Putamen (tissue), 1 donor: Measurements from ENCODE around the gene BACE2.
"Not testable (repeated sequence)": the region's sequence is repeated elsewhere in the genome, so short reads cannot be mapped to it uniquely, and the experiment has no call there.

Experiments
- DNase-seq: peaks from one replicate; pipeline ENCODE4 v3.0.0-alpha.2; 2016; ENCODE audit warnings: low spot score

Gene BACE2

DNA sequence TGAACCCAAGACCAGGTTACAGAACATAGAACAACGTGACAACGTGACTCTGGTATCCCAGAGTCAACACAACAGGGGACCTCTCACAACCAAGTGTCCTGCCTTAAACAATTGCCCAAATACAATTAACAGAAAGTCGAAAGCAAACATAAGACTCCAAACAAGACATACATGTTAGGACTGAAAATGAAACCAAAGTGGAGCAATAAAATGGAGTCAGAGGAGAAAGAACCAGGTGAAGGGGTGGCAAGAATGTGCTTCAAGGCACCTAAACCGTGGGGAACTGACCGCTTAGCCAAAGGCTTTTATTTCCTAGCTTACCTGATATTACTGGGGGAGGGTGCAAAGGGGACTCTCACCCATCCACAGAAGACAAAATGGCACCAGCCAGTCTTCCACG, 17.8 kb downstream of the BACE2 start:
- DNase-seq: no peak

DNA sequence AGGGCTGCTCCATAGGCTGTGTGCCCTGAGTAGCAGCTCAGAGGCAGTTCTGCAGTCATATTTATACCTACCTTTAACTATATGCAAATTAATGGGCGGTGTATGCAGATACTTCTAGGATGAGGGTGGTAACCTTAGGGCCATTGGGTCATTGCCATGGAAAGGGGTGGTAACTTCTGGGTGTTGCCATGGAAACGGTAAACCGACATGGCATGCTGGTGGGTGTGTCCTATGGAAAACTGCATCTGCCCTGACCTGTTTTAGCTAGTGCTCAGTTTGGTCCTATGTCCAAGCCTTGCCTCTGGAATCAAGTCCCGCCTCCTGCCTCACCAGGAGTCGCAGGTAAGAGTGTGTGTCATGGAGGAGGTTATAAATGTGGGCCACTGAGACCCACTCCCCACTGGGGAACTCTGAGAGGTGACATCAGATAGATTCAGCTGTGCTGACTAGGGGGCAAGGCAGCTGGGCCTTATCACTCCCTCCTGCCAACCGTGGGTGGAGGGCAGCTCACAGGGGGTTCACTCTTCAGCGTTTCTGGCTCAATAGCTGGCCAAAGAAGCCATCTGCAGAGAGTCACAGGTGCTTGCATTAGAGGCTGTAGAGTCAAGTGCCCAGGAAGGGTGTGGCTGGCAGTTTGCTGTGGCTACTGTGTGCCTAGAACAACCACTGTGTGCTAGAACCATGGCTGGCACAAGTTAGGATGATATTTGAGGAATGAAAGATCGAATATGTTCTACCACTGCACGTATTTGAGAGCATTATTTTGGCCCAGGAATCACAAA, 19.0 kb downstream of the BACE2 start:
- DNase-seq: no peak

DNA sequence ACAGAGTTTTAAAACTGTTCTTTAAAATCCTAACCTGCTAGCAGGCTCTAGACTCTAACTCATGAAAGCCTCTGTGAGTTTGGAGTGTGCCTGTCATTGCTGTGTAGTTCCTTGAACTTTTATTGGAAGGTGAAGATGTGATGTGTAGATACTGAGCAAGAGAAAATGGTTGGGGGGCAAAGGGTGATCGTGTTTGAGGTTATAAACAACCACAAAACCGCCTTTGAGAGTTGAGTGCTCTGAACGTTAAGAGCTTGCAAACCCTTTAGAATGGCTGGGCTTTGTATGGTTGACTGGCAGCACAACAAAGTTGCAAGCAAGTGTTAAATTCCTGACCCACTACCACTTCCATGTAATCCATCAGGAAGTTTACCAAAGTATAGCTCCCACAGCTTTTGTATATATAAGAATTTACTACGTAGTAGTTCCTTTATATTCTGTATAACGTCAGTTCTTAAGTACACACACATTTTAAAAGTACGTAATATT, 19.6 kb downstream of the BACE2 start:
- no peak for DNase-seq

DNA sequence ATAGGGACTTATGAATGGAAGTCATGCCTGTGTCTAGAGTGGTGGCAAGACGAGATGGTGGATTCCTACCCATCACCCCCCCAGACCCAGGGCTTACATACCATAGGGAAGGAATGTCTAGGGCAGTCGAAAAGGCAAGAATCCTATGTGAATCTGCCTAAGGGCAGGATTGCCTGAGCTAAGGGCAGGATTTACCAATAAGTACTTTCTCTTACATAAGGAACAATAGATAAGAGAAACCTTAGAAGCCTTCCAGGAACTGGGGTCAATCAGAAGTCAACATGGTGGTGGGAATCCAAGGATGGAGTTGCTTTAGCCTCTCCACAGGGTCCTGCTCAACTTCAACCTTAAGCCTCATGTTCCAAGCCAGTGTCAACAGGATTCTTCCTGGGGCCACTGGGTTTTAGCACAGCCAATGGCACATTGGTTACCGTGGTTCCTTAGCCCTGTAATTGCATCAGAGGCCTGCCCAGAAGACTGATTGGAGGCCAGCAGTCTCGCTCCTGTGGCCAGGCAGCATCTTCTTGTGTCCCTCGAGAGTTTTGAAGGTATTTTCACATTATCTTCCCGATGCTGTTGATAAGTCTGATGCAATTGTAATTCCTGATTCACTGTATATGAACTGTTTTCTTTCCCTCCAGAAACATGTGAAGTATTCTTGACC, 20.7 kb downstream of the BACE2 start:
- no peak for DNase-seq

DNA sequence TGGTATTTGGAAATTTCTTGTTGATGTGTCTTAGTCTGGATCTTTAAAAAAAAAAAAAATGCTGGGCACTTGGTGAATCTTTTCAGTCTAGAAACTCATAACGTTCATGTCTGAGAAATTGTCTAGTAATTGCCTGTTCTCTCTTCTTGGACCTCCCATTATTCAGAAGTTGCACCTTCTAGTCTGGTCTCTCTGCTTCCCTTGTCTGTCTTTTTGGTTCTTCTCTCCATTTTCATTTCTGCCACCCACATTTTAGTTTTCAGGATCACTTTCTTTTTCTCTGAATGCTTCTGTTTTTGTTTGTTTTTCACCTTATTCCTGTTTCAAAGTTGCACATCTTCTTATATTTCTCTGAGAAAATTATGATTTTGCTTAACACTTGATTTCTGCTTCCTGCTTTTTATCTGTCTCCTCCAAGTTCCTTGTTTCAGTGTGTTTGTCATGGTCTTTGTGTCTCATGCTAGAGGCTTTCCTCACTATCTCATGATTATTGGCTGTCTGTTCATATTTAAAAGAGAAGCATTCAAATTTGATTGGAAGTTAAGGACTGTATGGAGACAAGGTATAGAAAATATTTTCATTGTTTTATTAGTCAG, 21.3 kb downstream of the BACE2 start:
- DNase-seq: no peak

DNA sequence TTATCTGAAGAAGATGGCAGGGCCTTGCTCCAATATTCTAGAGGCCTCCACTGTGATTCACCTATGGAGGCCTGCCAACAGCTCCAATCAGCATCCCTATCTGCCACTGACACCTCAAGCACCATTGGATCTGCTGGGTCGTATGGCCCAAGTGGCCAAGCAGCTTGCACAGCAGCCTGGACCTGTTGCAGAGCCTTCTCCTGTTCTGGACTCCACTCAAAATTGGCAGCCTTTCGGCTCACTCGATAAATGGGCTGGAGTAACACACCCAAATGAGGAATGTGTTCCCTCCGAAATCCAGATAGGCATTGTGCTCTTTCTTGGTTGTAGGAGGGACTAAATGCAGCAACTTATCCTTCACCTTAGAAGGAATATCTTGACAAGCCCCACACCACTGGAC, 24.6 kb downstream of the BACE2 start:
- DNase-seq: not testable (repeated sequence)

DNA sequence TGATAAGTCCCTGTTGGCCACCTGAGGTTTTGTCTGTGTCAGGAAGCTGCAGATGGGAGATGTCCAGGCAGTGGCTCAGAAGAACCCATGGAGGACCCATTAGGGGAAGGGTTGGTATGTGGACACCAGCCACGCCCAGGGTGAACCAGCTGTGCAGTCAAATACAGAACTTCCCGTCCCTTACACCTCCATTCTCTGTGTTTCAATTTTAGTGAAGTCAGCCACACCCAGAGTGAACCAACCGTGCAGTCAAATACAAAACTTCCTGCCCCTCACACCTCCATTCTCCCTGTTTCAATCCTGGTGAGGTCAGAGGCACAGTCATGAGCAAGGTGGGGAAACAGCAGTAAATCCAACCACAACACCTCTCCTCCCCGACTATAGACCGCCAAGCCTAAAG, 27.4 kb downstream of the BACE2 start:
- DNase-seq: no peak

DNA sequence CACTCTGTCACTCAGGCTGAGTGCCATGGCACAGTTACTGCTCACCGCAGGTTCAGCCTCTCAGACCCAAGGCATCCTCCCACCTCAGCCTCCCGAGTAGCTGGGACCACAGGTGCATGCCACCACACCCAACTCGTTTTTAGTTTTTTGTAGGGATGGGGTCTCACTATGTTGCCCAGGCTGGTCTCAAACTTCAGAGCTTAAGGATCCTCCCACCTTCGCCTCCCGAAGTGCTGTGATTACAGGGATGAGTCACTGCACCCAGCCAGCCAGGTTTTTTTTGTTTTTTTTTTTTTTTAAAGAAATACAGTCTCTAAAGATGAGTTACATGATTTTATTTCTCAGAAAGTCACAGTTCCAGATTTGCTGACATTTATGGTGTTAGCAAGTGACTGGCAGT, 29.0 kb downstream of the BACE2 start:
- DNase-seq: no peak

DNA sequence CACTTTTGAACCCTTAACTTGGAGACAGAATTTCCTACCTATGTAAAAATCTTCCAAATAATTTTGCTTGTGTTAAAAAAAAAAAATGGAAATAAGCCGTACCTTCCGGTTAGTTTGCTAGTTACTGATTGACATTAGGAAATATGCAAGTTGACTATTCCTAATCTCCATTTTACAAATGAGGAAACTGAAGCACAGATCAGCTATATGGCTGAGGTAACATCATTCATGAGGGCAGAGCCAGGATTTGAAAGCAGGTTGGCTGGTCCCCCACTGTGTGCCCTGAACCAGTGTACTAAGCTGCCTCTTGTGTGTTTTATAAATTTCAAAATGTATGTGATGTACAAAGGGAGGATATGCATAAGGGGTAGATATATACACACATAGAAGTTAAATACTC, 29.6 kb downstream of the BACE2 start:
- DNase-seq: no peak

DNA sequence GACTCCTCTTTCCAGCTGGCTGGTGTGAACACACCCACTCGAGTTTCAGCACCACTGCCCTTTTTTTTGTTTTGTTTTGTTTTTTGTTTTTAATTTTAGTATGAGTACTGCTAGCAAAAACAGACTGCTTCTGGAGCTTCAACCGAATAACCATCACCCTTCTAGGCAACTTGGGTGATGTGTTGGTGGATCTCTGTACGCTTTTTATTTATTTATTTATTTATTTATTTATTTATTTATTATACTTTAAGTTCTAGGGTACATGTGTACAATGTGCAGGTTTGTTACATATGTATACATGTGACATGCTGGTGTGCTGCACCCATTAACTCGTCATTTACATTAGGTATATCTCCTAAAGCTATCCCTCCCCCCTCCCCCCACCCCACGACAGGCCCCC, 30.7 kb downstream of the BACE2 start:
- not testable (repeated sequence) for DNase-seq

DNA sequence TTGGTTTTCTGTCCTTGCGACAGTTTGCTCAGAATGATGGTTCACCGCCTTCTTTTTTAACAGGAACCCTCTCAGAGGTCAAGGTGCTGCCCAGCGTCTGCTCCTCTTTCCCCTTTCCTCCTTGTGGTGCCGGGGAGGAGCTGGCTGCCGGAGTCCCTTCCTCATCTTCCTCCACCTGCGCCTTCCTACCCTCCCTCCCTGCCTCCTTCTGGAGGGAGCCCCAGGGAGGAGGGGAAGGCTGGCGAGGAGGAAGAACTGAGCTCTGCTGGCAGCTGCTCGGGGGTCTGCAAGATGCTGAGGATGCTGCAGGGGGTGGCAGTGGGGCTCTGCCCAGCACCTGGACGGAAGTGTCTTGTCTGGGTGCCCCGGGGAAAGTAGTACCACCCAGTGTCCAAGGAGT, 31.2 kb downstream of the BACE2 start:
- DNase-seq: no peak

DNA sequence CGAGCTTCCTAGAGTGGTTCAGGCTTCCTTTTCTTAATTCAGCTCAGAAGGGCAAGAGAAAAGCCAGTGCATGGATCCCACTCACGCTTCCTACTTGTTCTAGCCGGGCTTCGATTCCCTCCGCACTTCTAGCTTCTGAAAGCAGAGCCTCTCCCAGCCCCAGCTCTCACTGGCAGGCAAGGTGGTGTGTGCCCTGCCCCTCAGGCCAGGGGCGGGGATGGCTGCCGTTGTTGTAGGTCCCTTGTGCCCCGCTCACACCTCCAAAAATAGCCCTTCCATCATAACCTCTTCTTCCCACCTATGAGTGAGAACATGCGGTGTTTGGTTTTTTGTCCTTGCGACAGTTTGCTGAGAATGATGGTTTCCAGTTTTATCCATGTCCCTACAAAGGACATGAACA, 31.6 kb downstream of the BACE2 start:
- no peak for DNase-seq

DNA sequence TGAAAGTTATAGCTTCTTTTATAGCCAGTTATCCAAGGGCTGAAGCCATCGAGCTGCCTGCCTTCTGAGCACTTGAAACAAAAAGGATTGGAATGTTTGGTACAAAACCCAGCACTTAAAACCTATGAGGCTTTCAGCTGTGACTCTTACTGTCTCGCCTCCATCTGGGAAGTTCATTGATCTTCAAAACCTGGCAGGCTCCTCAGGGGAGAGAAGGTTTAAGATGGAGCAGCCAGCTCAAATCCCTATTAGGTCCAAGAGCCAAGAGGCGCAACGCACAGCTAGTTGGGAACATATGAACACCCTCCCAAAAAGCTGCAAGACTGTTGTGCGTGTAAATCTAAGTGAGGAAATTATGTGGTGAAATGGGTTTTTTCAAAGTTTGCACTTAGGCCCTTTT, 33.4 kb downstream of the BACE2 start:
- DNase-seq: no peak

DNA sequence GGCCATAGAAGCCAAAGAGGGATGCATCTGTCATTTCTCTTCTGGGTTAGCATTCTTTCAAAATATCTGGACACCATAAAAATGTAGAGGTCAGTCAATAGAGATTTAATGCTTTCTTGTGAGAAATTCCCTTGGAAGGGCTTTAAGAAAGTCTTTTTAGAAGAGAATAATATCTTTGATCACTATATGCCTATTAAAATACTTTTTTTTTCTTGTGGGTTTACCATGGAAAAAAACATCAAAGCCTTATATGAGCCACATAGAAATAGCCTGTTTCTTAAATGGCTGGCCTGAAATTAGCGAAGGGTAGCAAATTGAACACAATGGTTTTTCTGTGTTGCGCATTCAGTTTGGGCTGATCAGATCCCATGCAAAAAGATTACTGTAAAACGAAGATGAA, 36.8 kb downstream of the BACE2 start:
- no peak for DNase-seq

DNA sequence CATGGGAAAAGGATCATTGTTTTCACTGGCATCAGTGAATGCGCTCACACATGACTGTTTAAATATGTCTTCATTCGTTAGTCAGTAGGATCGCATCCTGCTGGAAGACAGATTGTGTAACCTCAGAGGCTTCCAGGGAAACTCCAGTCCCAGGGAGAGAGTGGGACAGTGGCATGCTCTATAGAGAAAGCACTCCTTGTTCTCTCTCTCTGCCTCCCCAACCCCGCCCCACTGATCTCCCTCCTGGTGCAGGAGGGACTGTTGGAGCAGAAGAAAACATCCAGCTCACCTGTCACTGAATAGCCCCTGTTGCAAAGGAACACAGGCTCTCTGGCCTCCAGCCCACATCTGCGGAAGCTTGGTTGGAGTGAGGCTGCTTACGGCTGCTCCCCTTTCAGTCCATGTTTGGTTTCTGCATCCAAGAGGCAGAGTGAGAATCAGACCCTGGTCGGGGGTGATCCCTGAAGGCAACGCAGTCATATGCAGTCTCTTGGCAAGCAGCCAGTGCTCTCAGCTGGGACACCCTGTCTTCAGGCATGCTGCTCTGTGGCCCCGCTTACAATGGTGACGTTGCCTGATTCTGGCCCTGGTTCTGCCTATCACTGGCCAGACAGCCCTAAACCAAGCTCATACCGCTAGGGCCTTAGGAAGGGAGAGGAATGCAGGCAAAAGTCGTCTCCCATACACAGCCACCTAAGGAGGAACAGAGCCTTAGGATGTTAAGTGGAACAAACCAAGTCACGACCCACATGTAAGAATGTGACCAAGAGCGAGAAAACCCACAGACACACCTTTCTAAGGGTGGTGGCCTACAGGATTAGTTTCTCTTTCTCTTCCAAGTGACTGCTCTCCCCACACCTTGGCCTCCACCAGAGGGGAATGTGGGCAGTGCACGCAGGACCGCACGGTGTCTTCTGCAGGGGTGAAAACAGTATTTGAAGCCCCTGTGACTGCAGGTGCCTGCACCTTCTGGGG, 39.7 kb downstream of the BACE2 start:
- peak; percentile 7 for DNase-seq

DNA sequence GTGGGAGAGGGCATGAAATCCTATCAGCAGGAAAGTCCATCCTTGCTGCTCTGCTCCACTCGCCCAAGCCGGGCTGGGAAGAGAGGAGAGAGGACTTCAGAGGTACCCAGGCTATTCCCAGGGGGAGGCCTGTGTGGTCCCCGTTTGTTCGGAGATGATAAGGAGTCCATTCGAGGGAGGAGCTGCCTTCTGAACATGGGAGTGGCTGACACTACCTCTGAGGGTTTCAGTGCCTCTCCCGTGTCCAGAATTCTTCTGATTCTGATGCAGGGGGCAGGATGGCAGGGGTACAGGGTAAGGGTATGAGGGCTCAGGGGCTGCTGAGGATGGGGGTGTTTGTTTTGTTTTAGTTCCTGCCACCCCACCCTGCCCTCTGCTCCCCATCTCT, 40.4 kb downstream of the BACE2 start:
- no peak for DNase-seq

DNA sequence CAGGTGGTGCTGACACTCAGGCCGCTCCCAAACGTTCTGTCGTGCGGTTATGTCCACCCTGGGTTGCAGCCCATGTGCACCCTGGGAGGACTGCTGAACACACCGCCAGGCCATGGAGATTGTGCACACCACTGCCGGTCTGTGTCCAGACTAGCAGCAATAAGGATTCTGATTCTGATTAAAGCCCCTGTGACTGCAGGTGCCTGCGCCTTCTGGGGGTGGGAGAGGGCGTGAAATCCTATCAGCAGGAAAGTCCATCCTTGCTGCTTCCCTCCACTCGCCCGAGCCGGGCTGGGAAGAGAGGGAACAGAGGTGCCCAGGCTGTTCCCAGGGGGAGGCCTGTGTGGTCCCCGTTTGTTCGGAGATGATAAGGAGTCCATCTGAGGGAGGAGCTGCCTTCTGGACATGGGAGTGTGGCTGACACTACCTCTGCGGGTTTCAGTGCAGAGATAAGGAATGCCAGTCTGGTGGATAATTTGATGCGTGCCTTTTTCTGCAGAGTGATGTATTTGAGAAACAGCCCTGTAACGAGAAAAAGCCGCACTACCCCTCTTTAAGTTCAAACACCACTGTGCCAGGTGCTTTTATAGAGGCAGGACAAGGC, 41.2 kb downstream of the BACE2 start:
- no peak for DNase-seq

DNA sequence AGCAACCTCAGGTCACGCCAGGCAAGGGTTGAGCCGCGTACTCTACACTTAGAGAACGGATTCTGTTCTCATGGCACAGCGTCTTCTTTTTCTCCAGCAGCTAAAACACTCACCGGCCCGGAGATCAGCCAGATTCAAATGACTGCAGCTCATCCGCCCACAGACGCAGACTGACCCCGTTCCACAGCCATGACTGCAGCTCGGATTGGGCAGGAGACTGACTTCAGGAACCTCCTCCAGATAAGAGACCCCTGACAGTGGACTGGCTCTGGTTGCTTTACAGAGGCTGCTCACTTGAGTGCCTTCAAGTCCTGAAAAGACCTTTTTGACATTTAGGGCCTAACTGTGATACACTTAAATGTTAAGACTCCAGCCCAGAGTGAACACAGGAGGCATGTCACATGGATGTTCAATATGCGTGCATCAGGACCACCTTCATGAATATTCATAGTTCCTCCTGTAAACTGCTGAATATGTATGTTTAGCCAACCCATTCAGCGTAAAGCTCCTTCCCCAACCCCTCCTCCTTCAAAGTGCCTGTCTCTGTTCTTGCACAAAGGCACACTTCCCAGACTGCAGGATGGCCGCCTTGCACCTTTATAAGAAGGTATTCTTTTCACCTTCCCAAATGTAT, 42.6 kb downstream of the BACE2 start:
- DNase-seq: no peak

DNA sequence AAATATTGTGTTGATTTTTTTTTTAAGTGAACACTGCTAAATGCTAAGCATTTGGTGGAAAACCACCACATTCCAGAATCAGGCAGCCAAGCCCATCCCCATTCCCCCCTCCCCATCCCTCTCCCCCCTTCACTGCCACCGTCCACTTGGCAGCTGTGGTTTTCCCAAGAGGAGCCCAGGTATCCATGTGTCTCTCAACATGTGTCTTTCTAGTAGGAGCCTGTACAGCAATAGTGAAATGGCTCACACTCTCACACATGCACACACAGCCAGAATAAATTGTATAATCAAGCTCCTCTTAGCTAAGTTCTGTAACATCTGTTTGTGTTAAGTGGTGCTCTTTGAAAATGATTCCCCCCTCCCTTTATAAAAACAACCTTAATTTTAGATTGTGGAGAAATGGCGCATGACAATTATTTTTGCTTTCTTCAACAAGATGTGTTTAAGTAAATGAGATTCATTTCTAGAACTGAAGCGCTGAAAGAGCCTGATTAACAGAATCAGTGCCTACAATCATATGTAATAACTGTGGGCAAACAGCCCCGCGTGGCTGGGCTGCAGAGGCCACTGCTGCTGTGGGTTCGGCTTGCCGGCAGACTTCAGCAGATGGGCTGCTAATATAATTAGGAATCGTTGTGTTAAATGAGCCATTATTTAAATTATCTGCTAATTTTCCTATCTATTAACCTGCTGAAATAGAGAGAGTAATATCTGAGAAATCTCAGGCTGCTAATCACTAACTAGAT, 43.3 kb downstream of the BACE2 start:
- DNase-seq: no peak

DNA sequence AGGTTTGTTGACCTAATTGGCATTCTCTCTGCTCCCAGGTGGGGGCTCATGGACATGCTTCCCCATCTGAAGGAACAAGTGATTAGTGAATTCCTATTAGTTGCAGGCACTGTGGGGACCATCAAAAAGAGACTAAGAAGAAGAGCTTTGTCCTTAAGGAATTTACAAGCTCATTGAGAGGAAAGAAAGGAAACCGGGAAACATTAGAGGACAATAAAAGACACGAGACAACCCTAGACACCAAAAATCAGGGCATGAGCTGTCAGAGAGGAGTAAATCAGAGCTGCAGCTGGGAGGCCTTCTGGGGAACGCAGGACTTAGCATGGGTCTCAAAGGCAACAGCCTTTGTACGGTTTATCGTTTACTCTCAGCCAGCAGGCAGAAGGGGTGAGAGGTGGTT, 45.1 kb downstream of the BACE2 start:
- DNase-seq: no peak
